IMR-90 (cell line): ENCODE data around the gene CLCN6. TPM values are rescaled to one million over a fixed set of nuclear protein-coding genes. Genes with fewer than 3 reads are reported as not detected.
"Not testable (repeated sequence)": the region's sequence is repeated elsewhere in the genome, so short reads cannot be mapped to it uniquely, and the experiment has no call there.

Experiments used
- ATAC-seq: fragments of 200-7000 bp; cut with Tn5 transposase; 2 replicates; pipeline ENCODE4 v1.9.1; 2020; ENCODE audit warnings: low read depth, mild to moderate bottlenecking, moderate library complexity
- BruUV-seq: library from RNA; stranded (reverse); fragments of 400-500 nt; replicated peaks from 2 replicates; lab custom pipeline; 2021; lab: Mats Ljungman, UMichigan
- CTCF ChIA-PET: fragments of 300-600 bp; formaldehyde crosslinking; extraction: SDS; loops from one replicate; lab custom pipeline; 2021; ENCODE audit warnings: antibody characterized with exemption; lab: Yijun Ruan, JAX
- POLR2A ChIA-PET: fragments of 300-600 bp; sonication (Branson Sonifier 250); formaldehyde crosslinking; loops from one replicate; lab custom pipeline; 2022; ENCODE audit warnings: antibody characterized with exemption; ENCODE audit not compliant: unreplicated experiment; lab: Charles Lee
- DNase-seq: peaks from one replicate; pipeline ENCODE4 v3.0.0; 2013
- H2AFZ ChIP-seq: replicated peaks from 2 replicates; pipeline ENCODE3; 2013; ENCODE audit warnings: low read length, mild to moderate bottlenecking; ENCODE audit not compliant: poor library complexity
- H2AK5ac ChIP-seq: 2 replicates; pipeline ENCODE4 v1.6.1; 2013; ENCODE audit warnings: low read depth, low read length, inconsistent platforms
- H2AK9ac ChIP-seq: replicated peaks from 2 replicates; pipeline ENCODE3; 2013; ENCODE audit warnings: mild to moderate bottlenecking, low read depth, low read length, moderate library complexity; ENCODE audit not compliant: poor library complexity
- H2BK120ac ChIP-seq: 2 replicates; pipeline ENCODE4 v1.6.1; 2013; ENCODE audit warnings: low read depth, low read length, inconsistent platforms
- H2BK15ac ChIP-seq: 3 replicates; pipeline ENCODE4 v1.6.1; 2013; ENCODE audit warnings: low read depth, low read length, inconsistent platforms
- H2BK20ac ChIP-seq: 2 replicates; pipeline ENCODE4 v1.6.1; 2013; ENCODE audit warnings: low read depth, mild to moderate bottlenecking, inconsistent platforms, low read length, moderate library complexity
- H2BK5ac ChIP-seq: 2 replicates; pipeline ENCODE4 v1.6.1; 2013; ENCODE audit warnings: mild to moderate bottlenecking, low read depth, low read length, inconsistent platforms; ENCODE audit not compliant: poor library complexity, severe bottlenecking
- H3K14ac ChIP-seq: replicated peaks from 2 replicates; pipeline ENCODE4 v1.6.1; 2013; ENCODE audit warnings: low read depth, low read length, inconsistent platforms
- H3K18ac ChIP-seq: 2 replicates; pipeline ENCODE4 v1.6.1; 2013; ENCODE audit warnings: low read depth, low read length, control low read depth
- H3K23ac ChIP-seq: 2 replicates; pipeline ENCODE4 v1.6.1; 2013; ENCODE audit warnings: low read depth, low read length, inconsistent platforms
- H3K27ac ChIP-seq: 2 replicates; pipeline ENCODE4 v1.5.1; 2013; ENCODE audit warnings: mild to moderate bottlenecking, control low read depth, low read length; ENCODE audit not compliant: insufficient read depth
- H3K27me3 ChIP-seq: 2 replicates; pipeline ENCODE4 v1.6.1; 2013; ENCODE audit warnings: low read length; ENCODE audit not compliant: control insufficient read depth, insufficient read depth
- H3K36me3 ChIP-seq: 2 replicates; pipeline ENCODE4 v1.6.1; 2013; ENCODE audit warnings: low read length, mixed read lengths; ENCODE audit not compliant: control insufficient read depth, insufficient read depth
- H3K4ac ChIP-seq: 2 replicates; pipeline ENCODE4 v1.6.1; 2013; ENCODE audit warnings: low read depth, low read length, inconsistent platforms
- H3K4me1 ChIP-seq: 2 replicates; pipeline ENCODE4 v1.6.1; 2013; ENCODE audit warnings: low read length, mixed read lengths; ENCODE audit not compliant: control insufficient read depth, insufficient read depth
- H3K4me2 ChIP-seq: 2 replicates; pipeline ENCODE4 v1.6.1; 2013; ENCODE audit warnings: low read depth, mild to moderate bottlenecking, control low read depth, low read length, moderate library complexity
- H3K4me3 ChIP-seq: 2 replicates; pipeline ENCODE4 v1.5.1; 2013; ENCODE audit warnings: low read depth, mild to moderate bottlenecking, control low read depth, low read length, moderate library complexity; ENCODE audit not compliant: insufficient read depth
- H3K56ac ChIP-seq: 2 replicates; pipeline ENCODE4 v1.6.1; 2013; ENCODE audit warnings: low read length, inconsistent platforms; ENCODE audit not compliant: insufficient read depth; ENCODE audit errors: extremely low read depth
- H3K79me1 ChIP-seq, 2 experiments: 2 replicates each; pipeline ENCODE4 v1.6.1; 2013; ENCODE audit warnings: low read length in 2 of 2, inconsistent platforms in 1 of 2, low read depth in 1 of 2
- H3K9ac ChIP-seq: 2 replicates; pipeline ENCODE4 v1.6.1; 2013; ENCODE audit warnings: low read depth, low read length, control low read depth
- H3K9me1 ChIP-seq: 2 replicates; pipeline ENCODE4 v1.6.1; 2013; ENCODE audit warnings: low read length, inconsistent platforms; ENCODE audit not compliant: insufficient read depth
- H3K9me3 ChIP-seq: 2 replicates; pipeline ENCODE4 v1.6.1; 2013; ENCODE audit warnings: low read length; ENCODE audit not compliant: control insufficient read depth, insufficient read depth
- H4K20me1 ChIP-seq: 2 replicates; pipeline ENCODE4 v1.6.1; 2013; ENCODE audit warnings: low read length, inconsistent platforms; ENCODE audit not compliant: insufficient read depth
- H4K5ac ChIP-seq: 2 replicates; pipeline ENCODE4 v1.6.1; 2013; ENCODE audit warnings: mild to moderate bottlenecking, low read depth, low read length, control low read depth
- H4K8ac ChIP-seq, 2 experiments: 2 replicates each; pipeline ENCODE4 v1.6.1; 2013; ENCODE audit warnings: low read depth in 2 of 2, low read length in 2 of 2, control low read depth in 1 of 2, inconsistent platforms in 1 of 2
- H4K91ac ChIP-seq: 2 replicates; pipeline ENCODE4 v1.6.1; 2013; ENCODE audit warnings: low read depth, low read length, inconsistent platforms; ENCODE audit not compliant: insufficient read depth
- POLR2A ChIP-seq: IDR thresholded peaks from 2 replicates; pipeline ENCODE4 v1.6.1; 2012; ENCODE audit warnings: mild to moderate bottlenecking, low read depth, low read length
- WGBS, 2 experiments: methylation state at CpG; one replicate each; pipeline versions ENCODE4 v1.1.5 to v1.1.7; 2013; ENCODE audit warnings: missing lambda C conversion rate in 2 of 2; ENCODE audit not compliant: insufficient read length in 1 of 2; ENCODE audit errors: extremely low coverage in 2 of 2; 5-methylcytosine and 5-hydroxymethylcytosine counted together
- dilution Hi-C: fragments of 300-500 bp; cut with HindIII; formaldehyde crosslinking; loops from one replicate; pipeline ENCODE4 v1.14.3; 2018; ENCODE audit warnings: low sequenced_read_pairs; ENCODE audit not compliant: unreplicated experiment
- in situ Hi-C: fragments of 300-500 bp; cut with MboI; formaldehyde crosslinking; loops from 3 replicates; pipeline ENCODE4 v1.14.3; 2019; ENCODE audit warnings: low sequenced_read_pairs, inconsistent platforms, mixed read lengths
- intact Hi-C: fragments of 100-400 bp; cut with micrococcal nuclease; formaldehyde crosslinking; loops from 2 replicates; pipeline ENCODE4 v1.10.0; 2022
- polyA plus RNA-seq, 3 experiments: library from polyadenylated mRNA; depleted of rRNA; stranded (reverse); fragments of >200 nt; gene quantifications; 2 replicates each; pipeline ENCODE4 v1.2.3, GENCODE V29; 2012; ENCODE audit warnings: low replicate concordance in 1 of 3
- total RNA-seq: library from RNA; depleted of rRNA; stranded (reverse); fragments of >200 nt; gene quantifications from 2 replicates; pipeline ENCODE4 v1.2.3, GENCODE V29; 2012

Gene CLCN6
- total and polyA plus RNA-seq, 2 of the 4 experiments (the other 2 are of a cell fraction): 4.1 to 10.6 TPM

DNA sequence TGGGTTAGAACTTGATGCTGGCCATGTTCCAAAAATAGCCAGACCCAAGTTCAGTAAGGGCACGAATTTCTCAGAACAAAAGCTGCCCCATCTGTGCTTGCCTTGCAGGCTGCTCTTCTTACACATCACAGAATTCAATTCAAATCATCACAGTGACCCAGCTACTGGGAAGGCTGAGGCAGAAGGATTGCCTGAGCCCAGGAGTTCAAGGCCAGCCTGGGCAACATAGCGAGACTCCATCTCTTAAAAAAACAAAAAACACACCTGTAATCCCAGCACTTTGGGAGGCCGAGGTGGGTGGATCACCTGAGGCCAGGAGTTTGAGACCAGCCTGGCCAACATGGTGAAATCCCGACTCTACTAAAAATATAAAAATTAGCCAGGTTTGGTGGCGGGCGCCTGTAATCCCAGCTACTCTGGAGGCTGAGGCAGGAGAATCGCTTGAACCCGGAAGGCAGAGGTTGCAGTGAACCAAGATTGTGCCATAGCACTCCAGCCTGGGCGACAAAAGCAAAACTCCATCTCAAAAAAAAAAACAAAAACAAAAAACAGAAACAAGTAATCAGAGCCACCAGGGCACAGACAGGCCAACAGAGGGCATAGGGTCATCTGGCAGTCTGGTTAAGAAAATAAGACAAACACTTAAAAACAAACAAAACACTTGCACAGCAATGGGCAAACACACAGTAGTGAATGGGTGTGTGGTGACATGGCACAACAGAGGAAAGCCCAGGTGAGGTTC, 1.9 kb upstream of the CLCN6 start:
- ChIA-PET POLR2A (interaction anchor here (0.7 to 1.1 kb wide), 2 partner anchors 68 to 106 kb away, joined by 3 to 5 read pairs; no protein-coding TSS in a partner anchor), CTCF (interaction anchor here (0.5 to 1.1 kb wide), 2 partner anchors 19 to 64 kb away, joined by 4 read pairs; no protein-coding TSS in a partner anchor)
- peak overlapping the region; percentile 27; the same call in 1 of the 3 replicates for H2BK15ac ChIP-seq
- peak overlapping the region; percentile 92 for H2AFZ ChIP-seq
- ATAC-seq, dilution Hi-C loops, H3K9me3 ChIP-seq, H3K27me3 ChIP-seq, in situ Hi-C loops, BruUV-seq, DNase-seq, H3K9me1 ChIP-seq, H4K20me1 ChIP-seq: not testable (repeated sequence)
- intact Hi-C loops: loop anchor here (2.0 to 5.0 kb wide), 2 partner anchors 67 to 122 kb away; partner anchors contain the start of genes AGTRAP and MAD2L2
- H3K4me1 ChIP-seq: peaks cover 13% of the 10 kb centered on the region
- peak overlapping the region in 1 of 2 experiments; percentile 47; a peak in 1 of 4 replicates for H4K8ac ChIP-seq
- H2BK20ac ChIP-seq: peak overlapping the region; percentile 44; the same call in 1 of the 2 replicates
- TF ChIP-seq POLR2A: 0 out of 2 replicates have a peak, but pooled peaks have one; percentile 11
- H3K27ac ChIP-seq: peak overlapping the region; percentile 92
- peak overlapping the region; percentile 32; the same call in 1 of the 2 replicates for H2AK5ac ChIP-seq
- peak overlapping the region; percentile 26 for H3K14ac ChIP-seq
- peak overlapping the region; percentile 71 for H2BK5ac ChIP-seq
- peak overlapping the region; percentile 93 for H3K4me2 ChIP-seq
- 100% methylated on average over 2 of the region's 9 CpGs; no CpG with 5 or more reads in 1 of the 2 experiments for WGBS, 2 experiments
- H3K79me1 ChIP-seq: peaks cover 10 to 63% of the 10 kb centered on the region in 2 experiments; a peak in 3 of 4 replicates
- peaks cover 16% of the 10 kb centered on the region for H3K36me3 ChIP-seq
- peak overlapping the region; percentile 55; the same call in 1 of the 2 replicates for H3K56ac ChIP-seq
- H3K18ac ChIP-seq: peak overlapping the region; percentile 30
- H2BK120ac ChIP-seq: peak overlapping the region; percentile 61
- H3K23ac ChIP-seq: peak overlapping the region; percentile 61
- H2AK9ac ChIP-seq: peak overlapping the region; percentile 95
- H4K91ac ChIP-seq: peak overlapping the region; percentile 16; the same call in 1 of the 2 replicates
- peak overlapping the region; percentile 57 for H3K4ac ChIP-seq
- H4K5ac ChIP-seq: peak overlapping the region; percentile 32
- H3K4me3 ChIP-seq: peak overlapping the region; percentile 29; the same call in 1 of the 2 replicates
- H3K9ac ChIP-seq: peak overlapping the region; percentile 42
